GM18526 (cell line): ENCODE results near the gene BTBD8.

ENCODE experiments used
- POLR2A ChIP-seq: IDR thresholded peaks from 3 replicates; pipeline ENCODE4 v1.6.1; 2011; ENCODE audit not compliant: insufficient read length; ENCODE audit errors: extremely low read depth

Gene BTBD8

GRCh38 chr1:92230736-92231135, 150.6 kb downstream of the BTBD8 start:
- TF ChIP-seq POLR2A: no peak
